Cardiac muscle cell (in vitro differentiated cells and primary cell): Measurements from ENCODE around the gene ACP5. TPM values are rescaled to one million over a fixed set of nuclear protein-coding genes. Genes with fewer than 3 reads are reported as not detected.

Experiments used
- DNase-seq, 2 donors: peaks; one replicate each; pipeline versions ENCODE4 v3.0.0 to v3.0.0-alpha.2; 2010 to 2017; ENCODE audit warnings: low read depth in 1 of 2, low spot score in 1 of 2
- H3K27ac ChIP-seq: fragments of 200-600 bp; sonication (generic); 2 replicates; pipeline ENCODE4 v1.5.1; 2016
- H3K27me3 ChIP-seq: fragments of 200-600 bp; sonication (generic); 2 replicates; pipeline ENCODE4 v1.6.0; 2016; ENCODE audit warnings: control low read depth
- H3K36me3 ChIP-seq: fragments of 200-600 bp; sonication (generic); 2 replicates; pipeline ENCODE4 v1.5.1; 2016; ENCODE audit warnings: control low read depth
- H3K4me1 ChIP-seq: fragments of 200-600 bp; sonication (generic); 2 replicates; pipeline ENCODE4 v1.8.1; 2017; ENCODE audit warnings: low read depth, mild to moderate bottlenecking, mixed run types
- H3K4me3 ChIP-seq: fragments of 200-600 bp; sonication (generic); 2 replicates; pipeline ENCODE4 v1.5.1; 2016; ENCODE audit warnings: mild to moderate bottlenecking
- H3K9me3 ChIP-seq: fragments of 200-600 bp; sonication (generic); 2 replicates; pipeline ENCODE4 v1.5.1; 2017; ENCODE audit warnings: low read depth, mild to moderate bottlenecking, control low read depth
- polyA plus RNA-seq: library from polyadenylated mRNA; unstranded; fragments of >200 nt; fragmentation: Nextera tagmentation; extraction: Ambion mirVana; gene quantifications from 2 replicates; pipeline ENCODE4 v1.2.1, GENCODE V29; 2016
- total RNA-seq: library from RNA; depleted of rRNA; stranded (reverse); fragments of >200 nt; gene quantifications from 2 replicates; pipeline ENCODE4 v1.2.3, GENCODE V29; 2016
- TF ChIP-seq, protein P1 (sequence below): IDR thresholded peaks from 2 replicates; pipeline ENCODE4 v1.5.1; 2012; ENCODE audit warnings: low read depth, mild to moderate bottlenecking, low read length

ACP5 gene
- total and polyA plus RNA-seq, 2 experiments from 2014 or later, result 1.1 to 1.9 TPM

DNA sequence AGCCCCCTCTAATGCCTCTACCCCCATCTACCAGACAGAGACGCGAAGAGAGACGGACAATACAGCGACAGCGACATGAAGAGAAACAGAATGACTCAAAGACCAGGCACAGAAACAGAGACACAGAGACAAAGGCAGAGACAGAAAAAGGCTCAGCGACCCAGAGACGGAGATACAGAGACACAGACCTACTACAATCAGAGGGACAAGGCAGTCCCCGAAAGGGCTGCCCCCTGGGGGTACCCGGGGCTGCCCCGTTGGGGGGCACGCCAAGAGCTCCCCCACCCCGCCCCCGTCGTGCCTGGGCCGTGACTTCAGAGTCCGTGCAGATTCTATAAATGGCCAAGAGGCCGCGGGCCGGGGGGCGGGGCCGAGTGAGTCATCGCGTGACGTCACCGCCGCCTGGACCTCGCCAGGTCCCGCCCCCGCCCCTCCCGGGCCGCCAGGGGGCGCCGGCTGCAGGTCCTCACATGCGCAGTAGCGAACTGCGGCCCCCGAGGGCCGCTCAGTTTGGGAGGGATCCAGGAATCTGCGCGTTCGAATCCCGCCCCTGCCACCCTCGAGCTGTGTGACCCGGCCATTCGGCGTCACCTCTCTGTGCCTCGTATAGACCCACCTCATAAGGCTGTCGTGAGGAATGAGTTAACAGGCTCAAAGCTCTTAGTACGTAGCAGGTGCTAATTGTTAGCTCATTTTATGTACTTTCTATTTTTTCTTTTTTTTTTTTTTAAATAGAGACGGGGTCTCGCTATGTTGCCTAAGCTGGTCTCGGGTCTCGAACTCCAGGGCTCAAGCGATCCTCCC, 41.5 kb downstream of the ACP5 start:
- peak; percentile 94 to 98 for DNase-seq
- TF ChIP-seq, protein P1, sequence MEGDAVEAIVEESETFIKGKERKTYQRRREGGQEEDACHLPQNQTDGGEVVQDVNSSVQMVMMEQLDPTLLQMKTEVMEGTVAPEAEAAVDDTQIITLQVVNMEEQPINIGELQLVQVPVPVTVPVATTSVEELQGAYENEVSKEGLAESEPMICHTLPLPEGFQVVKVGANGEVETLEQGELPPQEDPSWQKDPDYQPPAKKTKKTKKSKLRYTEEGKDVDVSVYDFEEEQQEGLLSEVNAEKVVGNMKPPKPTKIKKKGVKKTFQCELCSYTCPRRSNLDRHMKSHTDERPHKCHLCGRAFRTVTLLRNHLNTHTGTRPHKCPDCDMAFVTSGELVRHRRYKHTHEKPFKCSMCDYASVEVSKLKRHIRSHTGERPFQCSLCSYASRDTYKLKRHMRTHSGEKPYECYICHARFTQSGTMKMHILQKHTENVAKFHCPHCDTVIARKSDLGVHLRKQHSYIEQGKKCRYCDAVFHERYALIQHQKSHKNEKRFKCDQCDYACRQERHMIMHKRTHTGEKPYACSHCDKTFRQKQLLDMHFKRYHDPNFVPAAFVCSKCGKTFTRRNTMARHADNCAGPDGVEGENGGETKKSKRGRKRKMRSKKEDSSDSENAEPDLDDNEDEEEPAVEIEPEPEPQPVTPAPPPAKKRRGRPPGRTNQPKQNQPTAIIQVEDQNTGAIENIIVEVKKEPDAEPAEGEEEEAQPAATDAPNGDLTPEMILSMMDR, result peak; percentile 96
- no peaks in the 10 kb centered on the region for H3K9me3 ChIP-seq
- peak overlapping the region; percentile 84 for H3K27ac ChIP-seq
- no peaks in the 10 kb centered on the region for H3K36me3 ChIP-seq
- no peaks in the 10 kb centered on the region for H3K27me3 ChIP-seq
- H3K4me3 ChIP-seq, result peak overlapping the region; percentile 31
- peaks cover 11% of the 10 kb centered on the region for H3K4me1 ChIP-seq

DNA sequence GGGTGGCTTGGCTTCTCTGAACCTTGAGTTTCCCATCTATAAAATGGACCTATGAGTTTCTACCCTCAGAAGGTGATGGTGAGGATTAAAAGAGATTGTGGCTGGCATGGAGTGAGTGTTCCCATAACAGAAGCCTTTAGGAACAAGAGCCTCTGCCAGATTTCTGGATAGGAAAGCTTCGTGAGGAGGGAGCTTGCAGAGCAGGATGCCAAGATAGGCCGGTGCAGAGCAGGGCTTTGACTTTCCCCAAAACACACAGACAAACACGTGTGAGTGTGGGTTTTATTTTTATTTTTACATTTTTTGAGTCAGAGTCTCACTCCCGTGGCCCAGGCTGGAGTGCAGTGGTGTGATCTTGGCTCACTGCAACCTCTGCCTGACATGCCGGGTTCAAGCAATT, 42.5 kb downstream of the ACP5 start:
- no peaks in the 10 kb centered on the region for H3K27me3 ChIP-seq
- no peak overlapping the region for H3K4me3 ChIP-seq
- TF ChIP-seq, protein P1, result no peak
- no peaks in the 10 kb centered on the region for H3K36me3 ChIP-seq
- peak overlapping the region; percentile 84 for H3K27ac ChIP-seq
- no peak for DNase-seq
- no peaks in the 10 kb centered on the region for H3K9me3 ChIP-seq
- H3K4me1 ChIP-seq, result peaks cover 6% of the 10 kb centered on the region

DNA sequence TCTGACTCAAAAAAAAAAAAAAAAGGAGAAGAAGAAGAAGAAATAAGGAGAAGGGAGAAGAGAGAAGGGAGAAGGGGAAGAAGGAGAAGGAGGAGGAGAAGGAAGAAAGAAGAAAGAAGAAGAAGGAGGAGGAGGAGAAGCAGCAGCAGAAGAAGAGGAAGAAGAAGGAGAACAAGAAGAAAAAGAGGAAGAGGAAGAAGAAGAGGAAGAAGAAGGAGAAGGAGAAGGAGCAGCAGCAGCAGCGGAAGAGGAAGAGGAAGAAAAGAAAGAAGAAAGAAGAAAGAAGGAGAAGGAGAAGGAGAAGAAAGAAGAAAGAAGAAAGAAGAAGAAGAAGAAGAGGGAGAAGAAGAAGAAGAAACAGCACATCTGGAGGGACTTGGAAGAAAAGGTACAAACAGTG, 42.9 kb downstream of the ACP5 start:
- Histone ChIP-seq H3K9me3 (no peaks in the 10 kb centered on the region), H3K4me3 (no peak overlapping the region), H3K27ac (no peak overlapping the region), H3K36me3 (no peaks in the 10 kb centered on the region), H3K4me1 (peaks cover 6% of the 10 kb centered on the region), H3K27me3 (no peaks in the 10 kb centered on the region)
- no peak for DNase-seq
- TF ChIP-seq, protein P1, result no peak

DNA sequence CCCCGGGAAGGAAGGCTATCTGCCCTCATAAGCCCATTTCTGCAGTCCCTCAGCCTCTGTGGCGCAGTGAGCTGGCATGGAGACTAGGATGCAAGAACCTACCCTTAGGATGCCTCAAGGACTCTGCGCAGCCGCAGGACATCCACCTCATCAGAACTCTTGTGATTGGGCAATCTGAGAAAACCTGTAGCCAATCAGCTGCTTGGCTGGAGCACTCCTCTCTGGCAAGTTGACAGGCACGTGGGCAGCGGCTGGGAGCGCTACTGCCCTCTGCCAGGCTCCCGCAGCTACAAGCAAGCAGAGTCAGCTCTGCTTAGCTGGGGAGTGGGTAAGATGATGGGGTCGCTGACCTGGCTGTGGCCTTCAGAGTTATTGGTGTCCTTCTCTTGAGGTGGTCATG, 47.0 kb downstream of the ACP5 start:
- peak; percentile 90 to 91 for DNase-seq
- TF ChIP-seq, protein P1, result peak; percentile 44
- no peak overlapping the region for H3K27ac ChIP-seq
- no peak overlapping the region for H3K4me3 ChIP-seq
- no peaks in the 10 kb centered on the region for H3K4me1 ChIP-seq
- no peaks in the 10 kb centered on the region for H3K9me3 ChIP-seq
- H3K36me3 ChIP-seq, result no peaks in the 10 kb centered on the region
- H3K27me3 ChIP-seq, result no peaks in the 10 kb centered on the region

DNA sequence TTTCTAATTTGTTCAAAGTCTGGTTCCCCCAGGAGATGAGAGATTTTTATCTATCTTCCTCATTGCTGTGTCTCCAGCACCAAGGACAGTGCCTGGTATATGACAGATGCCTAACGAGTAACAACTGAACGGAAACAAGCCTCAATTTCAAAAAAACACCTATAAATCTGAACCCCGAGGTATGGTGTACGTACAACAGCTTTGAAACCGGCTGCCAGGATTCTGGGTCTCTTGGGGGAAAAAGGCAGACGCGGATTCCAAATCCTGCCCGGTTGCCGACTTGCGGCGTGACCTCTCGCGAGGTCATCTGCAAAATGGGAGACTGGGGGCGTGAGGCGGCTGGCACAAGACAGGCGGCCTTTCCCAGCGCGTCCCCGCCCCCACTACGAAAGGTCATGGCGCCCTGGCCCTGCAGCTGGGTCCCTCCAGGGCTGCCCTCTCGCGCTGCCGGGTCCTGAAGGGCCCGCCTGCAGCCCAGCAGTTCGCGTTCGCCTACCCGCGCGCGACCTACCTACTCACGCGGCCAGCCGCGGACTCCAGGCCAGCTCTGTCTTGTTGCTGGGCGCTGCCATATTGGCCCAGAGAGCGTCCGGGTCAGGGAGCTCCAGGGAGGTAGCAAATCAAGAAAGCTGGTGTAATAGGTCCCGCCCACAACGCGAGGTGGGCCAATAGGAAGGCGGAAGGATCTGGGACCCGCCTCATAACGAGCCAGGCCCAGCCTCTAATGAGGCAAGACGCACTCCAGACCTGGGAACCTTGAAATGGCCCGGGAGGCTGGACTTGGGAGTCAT, 48.7 kb downstream of the ACP5 start, which contains the start of gene ECSIT:
ECSIT (minus strand) TSS at position 584 of the 791 bp plus-strand sequence. CDS start 9,964 bp downstream, outside the sequence.
- Histone ChIP-seq H3K4me3 (peak within 1 kb of the TSS; percentile 65), H3K27ac (peak within 1 kb of the TSS; percentile 97), H3K9me3 (no peaks in the 10 kb centered on the region), H3K36me3 (no peaks in the 10 kb centered on the region), H3K4me1 (no peaks in the 10 kb centered on the region), H3K27me3 (no peaks in the 10 kb centered on the region)
- TF ChIP-seq, protein P1, result no peak
- peak; percentile 98 to 99 for DNase-seq

Other genes starting within 250 kb of the ACP5 start
- 14.6 and 19.1 TPM in 2 replicates for gene RAB3D, start 238.0 kb downstream of the ACP5 start, total RNA-seq
- gene RAB3D, start 238.0 kb downstream of the ACP5 start, polyA plus RNA-seq, result 10.2 and 10.8 TPM in 2 replicates
- gene TMEM205, start 231.4 kb downstream of the ACP5 start, total RNA-seq, result 137 and 250 TPM in 2 replicates
- gene TMEM205, start 231.4 kb downstream of the ACP5 start, polyA plus RNA-seq, result 110 and 154 TPM in 2 replicates
- gene CCDC159, start 231.1 kb downstream of the ACP5 start, total RNA-seq, result 3.8 and 9.3 TPM in 2 replicates
- gene CCDC159, start 231.1 kb downstream of the ACP5 start, polyA plus RNA-seq, result 8.7 and 9.7 TPM in 2 replicates
- 7.3 and 13.4 TPM in 2 replicates for gene PLPPR2, start 222.2 kb downstream of the ACP5 start, total RNA-seq
- 14.9 and 15.6 TPM in 2 replicates for gene PLPPR2, start 222.2 kb downstream of the ACP5 start, polyA plus RNA-seq
- 2.1 and 5.4 TPM in 2 replicates for gene SWSAP1, start 203.0 kb downstream of the ACP5 start, total RNA-seq
- 7.2 and 7.5 TPM in 2 replicates for gene SWSAP1, start 203.0 kb downstream of the ACP5 start, polyA plus RNA-seq
- 47.1 and 53.7 TPM in 2 replicates for gene EPOR, start 193.3 kb downstream of the ACP5 start, total RNA-seq
- 46.8 and 54.0 TPM in 2 replicates for gene EPOR, start 193.3 kb downstream of the ACP5 start, polyA plus RNA-seq
- 29.2 and 52.1 TPM in 2 replicates for gene RGL3, start 158.3 kb downstream of the ACP5 start, total RNA-seq
- 32.2 and 38.9 TPM in 2 replicates for gene RGL3, start 158.3 kb downstream of the ACP5 start, polyA plus RNA-seq
- gene ODAD3, start 142.5 kb downstream of the ACP5 start, total RNA-seq, result 3.8 and 3.9 TPM in 2 replicates
- gene ODAD3, start 142.5 kb downstream of the ACP5 start, polyA plus RNA-seq, result 3.4 and 5.1 TPM in 2 replicates
- 122 and 151 TPM in 2 replicates for gene PRKCSH, start 142.0 kb downstream of the ACP5 start, total RNA-seq
- gene PRKCSH, start 142.0 kb downstream of the ACP5 start, polyA plus RNA-seq, result 135 and 162 TPM in 2 replicates
- gene ELAVL3, start 96.6 kb downstream of the ACP5 start, total RNA-seq, result 0.09 and 0.18 TPM in 2 replicates
- 0.10 TPM in 1 of 2 replicates, not detected in the other for gene ELAVL3, start 96.6 kb downstream of the ACP5 start, polyA plus RNA-seq
- 13.8 and 19.0 TPM in 2 replicates for gene ZNF653, start 71.8 kb downstream of the ACP5 start, total RNA-seq
- gene ZNF653, start 71.8 kb downstream of the ACP5 start, polyA plus RNA-seq, result 10.6 and 14.4 TPM in 2 replicates
- gene ECSIT, start 48.5 kb downstream of the ACP5 start, total RNA-seq, result 71.5 and 91.3 TPM in 2 replicates
- 56.6 and 64.0 TPM in 2 replicates for gene ECSIT, start 48.5 kb downstream of the ACP5 start, polyA plus RNA-seq
- 288 and 520 TPM in 2 replicates for gene CNN1, start 38.8 kb downstream of the ACP5 start, total RNA-seq
- gene CNN1, start 38.8 kb downstream of the ACP5 start, polyA plus RNA-seq, result 219 and 388 TPM in 2 replicates
- gene ELOF1, start 18.4 kb downstream of the ACP5 start, total RNA-seq, result 44.3 and 45.3 TPM in 2 replicates
- gene ELOF1, start 18.4 kb downstream of the ACP5 start, polyA plus RNA-seq, result 80.2 and 98.6 TPM in 2 replicates
- 19.9 and 23.0 TPM in 2 replicates for gene ZNF627, start 19.8 kb upstream of the ACP5 start, total RNA-seq
- 17.5 and 19.4 TPM in 2 replicates for gene ZNF627, start 19.8 kb upstream of the ACP5 start, polyA plus RNA-seq
- gene ZNF823, start 161.3 kb upstream of the ACP5 start, total RNA-seq, result 6.7 and 7.6 TPM in 2 replicates
- 4.7 and 9.4 TPM in 2 replicates for gene ZNF823, start 161.3 kb upstream of the ACP5 start, polyA plus RNA-seq
- gene ZNF441, start 189.4 kb upstream of the ACP5 start, total RNA-seq, result 4.5 and 26.9 TPM in 2 replicates
- 2.1 and 10.0 TPM in 2 replicates for gene ZNF441, start 189.4 kb upstream of the ACP5 start, polyA plus RNA-seq
- 3.9 and 4.4 TPM in 2 replicates for gene ZNF491, start 220.9 kb upstream of the ACP5 start, total RNA-seq
- 5.1 and 7.3 TPM in 2 replicates for gene ZNF491, start 220.9 kb upstream of the ACP5 start, polyA plus RNA-seq
- 5.7 and 15.5 TPM in 2 replicates for gene ZNF440, start 236.6 kb upstream of the ACP5 start, total RNA-seq
- 5.7 and 7.0 TPM in 2 replicates for gene ZNF440, start 236.6 kb upstream of the ACP5 start, polyA plus RNA-seq